ENCODE results near the gene HOOK2. TPM values are rescaled to one million over a fixed set of nuclear protein-coding genes. Genes with fewer than 3 reads are reported as not detected.

The HOOK2 gene
- total RNA-seq, 1 donor from 2014 or later = 58.5 TPM

DNA sequence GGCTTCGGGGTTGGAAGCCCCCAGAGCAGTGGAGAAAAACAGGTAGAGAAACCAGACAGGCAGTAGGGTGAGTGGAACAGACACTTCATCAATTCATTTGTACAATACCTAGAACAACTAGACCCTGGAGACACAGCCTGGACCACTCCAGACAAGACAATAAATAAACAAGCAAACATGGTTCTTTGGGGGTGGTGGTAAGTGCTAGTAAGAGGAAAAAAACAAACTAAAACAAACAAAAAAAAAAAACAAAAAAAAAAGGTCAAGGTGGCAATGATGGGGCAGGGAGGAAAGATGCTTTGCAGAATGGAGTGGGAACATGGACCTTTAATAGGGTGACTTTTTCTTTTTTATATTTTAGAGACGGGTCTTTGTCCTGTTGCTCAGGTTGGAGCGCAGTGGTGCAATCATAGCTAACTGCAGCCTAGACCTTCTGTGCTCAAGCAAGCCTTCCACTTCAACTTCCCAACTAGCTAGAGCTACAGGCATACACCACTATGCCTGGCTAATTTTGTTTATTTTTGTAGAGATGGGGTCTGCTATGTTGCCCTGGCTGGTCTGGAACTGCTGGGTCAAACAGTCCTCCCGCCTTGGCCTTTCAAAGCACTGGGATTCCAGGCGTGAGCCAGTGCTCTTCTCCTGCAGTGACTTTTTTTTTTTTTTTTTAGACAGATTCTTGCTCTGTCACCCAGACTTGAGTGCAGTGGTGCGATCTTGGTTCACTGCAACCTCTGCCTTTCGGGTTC, 19.0 kb upstream of the HOOK2 start:
- H3K27me3 ChIP-seq = no peaks in the 10 kb centered on the region
- intact Hi-C loops (cut with DNase I) = loop anchor here (5.0 to 10.0 kb wide), 3 partner anchors 153 to 1210 kb away; partner anchors contain the start of genes RAD23A and RFX1
- H3K4me1 ChIP-seq = peaks cover 5 to 6% of the 10 kb centered on the region in 2 donors
- H3K4me3 ChIP-seq = peak overlapping the region; percentile 83 to 90
- H3K36me3 ChIP-seq = peaks cover 5 to 8% of the 10 kb centered on the region in 2 donors
- peak overlapping the region; percentile 95 to 96 for H3K27ac ChIP-seq
- TF ChIP-seq, protein P1, sequence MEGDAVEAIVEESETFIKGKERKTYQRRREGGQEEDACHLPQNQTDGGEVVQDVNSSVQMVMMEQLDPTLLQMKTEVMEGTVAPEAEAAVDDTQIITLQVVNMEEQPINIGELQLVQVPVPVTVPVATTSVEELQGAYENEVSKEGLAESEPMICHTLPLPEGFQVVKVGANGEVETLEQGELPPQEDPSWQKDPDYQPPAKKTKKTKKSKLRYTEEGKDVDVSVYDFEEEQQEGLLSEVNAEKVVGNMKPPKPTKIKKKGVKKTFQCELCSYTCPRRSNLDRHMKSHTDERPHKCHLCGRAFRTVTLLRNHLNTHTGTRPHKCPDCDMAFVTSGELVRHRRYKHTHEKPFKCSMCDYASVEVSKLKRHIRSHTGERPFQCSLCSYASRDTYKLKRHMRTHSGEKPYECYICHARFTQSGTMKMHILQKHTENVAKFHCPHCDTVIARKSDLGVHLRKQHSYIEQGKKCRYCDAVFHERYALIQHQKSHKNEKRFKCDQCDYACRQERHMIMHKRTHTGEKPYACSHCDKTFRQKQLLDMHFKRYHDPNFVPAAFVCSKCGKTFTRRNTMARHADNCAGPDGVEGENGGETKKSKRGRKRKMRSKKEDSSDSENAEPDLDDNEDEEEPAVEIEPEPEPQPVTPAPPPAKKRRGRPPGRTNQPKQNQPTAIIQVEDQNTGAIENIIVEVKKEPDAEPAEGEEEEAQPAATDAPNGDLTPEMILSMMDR (IDR thresholded peaks at IDR 0.05) = no peak
- no peaks in the 10 kb centered on the region for H3K9me3 ChIP-seq
- DNase-seq (ENCODE audit: low spot score in 2 of 2) = no peak

DNA sequence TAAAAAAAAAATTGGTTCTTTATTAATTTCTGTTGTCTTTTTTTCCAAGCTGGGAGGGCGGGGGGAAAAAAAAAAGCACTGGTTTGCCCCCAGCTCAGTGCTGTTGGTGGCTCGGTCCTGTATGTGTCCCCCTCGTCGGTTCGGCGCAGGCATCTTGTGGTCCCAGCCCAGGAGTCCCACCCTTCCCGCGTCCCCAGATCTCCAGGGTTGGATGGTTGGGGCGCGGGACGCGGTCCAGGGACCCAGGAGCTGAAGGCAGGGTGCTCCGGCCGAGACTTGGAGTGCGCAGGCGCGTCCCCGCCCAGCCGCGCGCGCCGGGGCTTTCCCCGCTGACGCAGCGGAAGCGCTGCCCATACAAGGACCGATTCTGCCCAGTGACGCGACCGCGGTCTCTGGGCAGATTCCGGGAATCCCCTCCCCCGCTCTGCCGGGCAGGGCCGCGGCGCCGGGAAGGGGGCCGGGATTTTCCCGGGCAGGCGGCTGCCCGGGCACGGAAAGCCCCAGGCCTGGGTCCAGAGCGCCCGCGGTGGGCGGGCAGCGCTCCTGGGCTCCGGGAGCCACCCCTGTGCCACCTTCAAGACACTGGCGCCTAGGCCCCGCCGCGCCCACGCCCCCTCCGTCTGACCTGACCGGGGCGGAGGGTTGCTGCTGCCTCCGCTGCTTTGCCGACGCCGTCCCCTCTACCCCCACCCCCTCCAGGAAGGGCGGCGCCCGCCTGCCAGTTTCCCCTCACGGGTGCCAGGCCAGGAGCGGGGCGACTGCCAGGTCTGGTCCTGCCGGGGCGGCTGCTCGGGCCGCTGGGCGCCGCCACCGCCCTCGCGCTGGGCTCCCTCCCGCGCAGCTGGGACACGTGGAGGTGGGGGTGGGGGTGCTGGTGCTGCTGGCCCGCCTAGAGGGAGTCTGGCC, 18.2 kb upstream of the HOOK2 start:
- Histone ChIP-seq H3K27ac (peak overlapping the region; percentile 95 to 96), H3K36me3 (peaks cover 5 to 6% of the 10 kb centered on the region in 2 donors), H3K4me1 (peaks cover 12 to 14% of the 10 kb centered on the region in 2 donors), H3K27me3 (no peaks in the 10 kb centered on the region), H3K4me3 (peak overlapping the region; percentile 83 to 90), H3K9me3 (no peaks in the 10 kb centered on the region)
- intact Hi-C loops (cut with DNase I) = loop anchor here (5.0 to 10.0 kb wide), 3 partner anchors 154 to 1211 kb away; partner anchors contain the start of genes RAD23A and RFX1
- DNase-seq (ENCODE audit: low spot score in 2 of 2) = peak; percentile 80 to 95
- TF ChIP-seq, protein P1 (IDR thresholded peaks at IDR 0.05) = no peak

DNA sequence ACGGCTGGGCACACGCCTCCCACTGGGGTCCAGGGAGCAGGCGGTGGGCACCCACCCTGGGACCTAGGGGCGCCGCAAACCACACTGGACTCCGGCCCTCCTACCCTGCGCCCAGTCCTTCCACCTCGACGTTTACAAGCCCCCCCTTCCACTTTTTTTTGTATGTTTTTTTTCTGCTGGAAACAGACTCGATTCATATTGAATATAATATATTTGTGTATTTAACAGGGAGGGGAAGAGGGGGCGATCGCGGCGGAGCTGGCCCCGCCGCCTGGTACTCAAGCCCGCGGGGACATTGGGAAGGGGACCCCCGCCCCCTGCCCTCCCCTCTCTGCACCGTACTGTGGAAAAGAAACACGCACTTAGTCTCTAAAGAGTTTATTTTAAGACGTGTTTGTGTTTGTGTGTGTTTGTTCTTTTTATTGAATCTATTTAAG, 17.5 kb upstream of the HOOK2 start:
- peaks cover 17 to 21% of the 10 kb centered on the region in 2 donors for H3K4me1 ChIP-seq
- H3K27ac ChIP-seq = peak overlapping the region; percentile 95 to 96
- DNase-seq (ENCODE audit: low spot score in 2 of 2) = peak in 1 of 2 donors; percentile 68
- TF ChIP-seq, protein P1 (IDR thresholded peaks at IDR 0.05) = no peak
- no peaks in the 10 kb centered on the region for H3K9me3 ChIP-seq
- no peaks in the 10 kb centered on the region for H3K27me3 ChIP-seq
- intact Hi-C loops (cut with DNase I) = loop anchor here (5.0 to 10.0 kb wide), 3 partner anchors 154 to 1212 kb away; partner anchors contain the start of genes RAD23A and RFX1
- H3K36me3 ChIP-seq = peaks cover 5 to 6% of the 10 kb centered on the region in 2 donors
- peak overlapping the region; percentile 83 to 90 for H3K4me3 ChIP-seq

DNA sequence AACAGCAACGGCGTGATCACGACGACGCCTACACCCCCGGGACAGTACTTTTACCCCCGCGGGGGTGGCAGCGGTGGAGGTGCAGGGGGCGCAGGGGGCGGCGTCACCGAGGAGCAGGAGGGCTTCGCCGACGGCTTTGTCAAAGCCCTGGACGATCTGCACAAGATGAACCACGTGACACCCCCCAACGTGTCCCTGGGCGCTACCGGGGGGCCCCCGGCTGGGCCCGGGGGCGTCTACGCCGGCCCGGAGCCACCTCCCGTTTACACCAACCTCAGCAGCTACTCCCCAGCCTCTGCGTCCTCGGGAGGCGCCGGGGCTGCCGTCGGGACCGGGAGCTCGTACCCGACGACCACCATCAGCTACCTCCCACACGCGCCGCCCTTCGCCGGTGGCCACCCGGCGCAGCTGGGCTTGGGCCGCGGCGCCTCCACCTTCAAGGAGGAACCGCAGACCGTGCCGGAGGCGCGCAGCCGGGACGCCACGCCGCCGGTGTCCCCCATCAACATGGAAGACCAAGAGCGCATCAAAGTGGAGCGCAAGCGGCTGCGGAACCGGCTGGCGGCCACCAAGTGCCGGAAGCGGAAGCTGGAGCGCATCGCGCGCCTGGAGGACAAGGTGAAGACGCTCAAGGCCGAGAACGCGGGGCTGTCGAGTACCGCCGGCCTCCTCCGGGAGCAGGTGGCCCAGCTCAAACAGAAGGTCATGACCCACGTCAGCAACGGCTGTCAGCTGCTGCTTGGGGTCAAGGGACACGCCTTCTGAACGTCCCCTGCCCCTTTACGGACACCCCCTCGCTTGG, 16.9 kb upstream of the HOOK2 start:
- TF ChIP-seq, protein P1 (IDR thresholded peaks at IDR 0.05) = no peak

More for the DNA sequence above, 16.9 kb upstream of the HOOK2 start:
- intact Hi-C loops (cut with DNase I) = loop anchor here (5.0 to 10.0 kb wide), 3 partner anchors 155 to 1213 kb away; partner anchors contain the start of genes RAD23A and RFX1
- Histone ChIP-seq H3K27me3 (no peaks in the 10 kb centered on the region), H3K4me1 (peaks cover 21 to 27% of the 10 kb centered on the region in 2 donors), H3K27ac (peak overlapping the region; percentile 95 to 96), H3K4me3 (peak overlapping the region; percentile 83 to 90), H3K36me3 (peaks cover 5 to 6% of the 10 kb centered on the region in 2 donors), H3K9me3 (no peaks in the 10 kb centered on the region)
- peak in 1 of 2 donors; percentile 79 for DNase-seq (ENCODE audit: low spot score in 2 of 2)

Measured in ascending aorta (tissue), 2 donors.